SK-N-SH (cell line): ENCODE results near the gene FAM83F. TPM values are rescaled to one million over a fixed set of nuclear protein-coding genes. Genes with fewer than 3 reads are reported as not detected.
"Not testable (repeated sequence)": the region's sequence is repeated elsewhere in the genome, so short reads cannot be mapped to it uniquely, and the experiment has no call there.

Experiments used
- CTCF ChIA-PET: fragments of 300-600, 350-600 bp; formaldehyde crosslinking; extraction: SDS; loops from one replicate; lab custom pipeline; 2021; lab: Yijun Ruan, JAX
- POLR2A ChIA-PET: fragments of 350-600 bp; sonication (Branson Sonifier 250); formaldehyde crosslinking; extraction: SDS; loops from one replicate; lab custom pipeline; 2020; ENCODE audit warnings: antibody characterized with exemption, inconsistent platforms; lab: Yijun Ruan, JAX
- DNase-seq: peaks from one replicate; pipeline ENCODE4 v3.0.0; 2012
- H2AFZ ChIP-seq: fragments of 200-600 bp; sonication (generic); 2 replicates; pipeline ENCODE4 v1.8.1; 2016; ENCODE audit warnings: antibody characterized with exemption, mild to moderate bottlenecking, low read depth
- H3F3A ChIP-seq: fragments of 200-600 bp; sonication (generic); replicated peaks from 2 replicates; pipeline ENCODE3; 2016; ENCODE audit warnings: antibody characterized with exemption, mild to moderate bottlenecking; ENCODE audit not compliant: insufficient read depth
- H3K27ac ChIP-seq, 2 experiments: fragments of 200-500 bp in 1 of 2; fragments of 200-600 bp in 1 of 2; sonication (Bioruptor generic) in 1 of 2; sonication (generic), shearing (Covaris generic) in 1 of 2; 2 replicates each; pipeline versions ENCODE4 v1.5.1 to v1.6.1; 2014 to 2016; ENCODE audit warnings: low read depth in 2 of 2, inconsistent platforms in 1 of 2, low read length in 1 of 2, mild to moderate bottlenecking in 1 of 2, mixed read lengths in 1 of 2
- H3K27me3 ChIP-seq: fragments of 200-600 bp; sonication (generic), shearing (Covaris generic); 2 replicates; pipeline ENCODE4 v1.6.1; 2016; ENCODE audit warnings: mixed run types; ENCODE audit not compliant: insufficient read depth
- H3K36me3 ChIP-seq, 2 experiments: fragments of 200-500 bp in 1 of 2; fragments of 200-600 bp in 1 of 2; sonication (Bioruptor generic) in 1 of 2; sonication (generic) in 1 of 2; replicated peaks in 1 of 2; 2 replicates each; pipeline versions ENCODE3 to v1.5.1; 2014 to 2016; ENCODE audit warnings: low read length in 1 of 2, mild to moderate bottlenecking in 1 of 2; ENCODE audit not compliant: insufficient read depth in 2 of 2, control insufficient read depth in 1 of 2
- H3K4me1 ChIP-seq, 2 experiments: fragments of 200-500 bp in 1 of 2; fragments of 200-600 bp in 1 of 2; sonication (Bioruptor generic) in 1 of 2; sonication (generic), shearing (Covaris generic) in 1 of 2; 2 replicates each; pipeline versions ENCODE4 v1.5.1 to v1.6.1; 2014 to 2016; ENCODE audit warnings: low read depth in 1 of 2, low read length in 1 of 2, mixed run types in 1 of 2; ENCODE audit not compliant: insufficient read depth in 2 of 2, control insufficient read depth in 1 of 2
- H3K4me2 ChIP-seq: fragments of 200-600 bp; sonication (generic), shearing (Covaris generic); 2 replicates; pipeline ENCODE4 v1.6.1; 2017; ENCODE audit warnings: mixed run types
- H3K4me3 ChIP-seq, 2 experiments: fragments of 200-500 bp in 1 of 2; fragments of 200-600 bp in 1 of 2; sonication (Bioruptor generic) in 1 of 2; sonication (generic), shearing (Covaris generic) in 1 of 2; 2 replicates each; pipeline versions ENCODE4 v1.5.1 to v1.8.1; 2014 to 2016; ENCODE audit warnings: low read depth in 2 of 2, inconsistent platforms in 1 of 2, low read length in 1 of 2, mild to moderate bottlenecking in 1 of 2, mixed read lengths in 1 of 2, moderate library complexity in 1 of 2
- H3K79me2 ChIP-seq: fragments of 200-600 bp; sonication (generic); 2 replicates; pipeline ENCODE4 v1.8.1; 2017; ENCODE audit warnings: mild to moderate bottlenecking; ENCODE audit not compliant: insufficient read depth
- H3K9ac ChIP-seq: fragments of 200-600 bp; sonication (generic); 2 replicates; pipeline ENCODE4 v1.6.1; 2017; ENCODE audit warnings: mixed run types
- H3K9me2 ChIP-seq: fragments of 200-600 bp; sonication (generic); 2 replicates; pipeline ENCODE4 v1.6.1; 2017; ENCODE audit warnings: mixed run types
- H3K9me3 ChIP-seq: fragments of 200-600 bp; sonication (generic); 2 replicates; pipeline ENCODE4 v1.6.1; 2017; ENCODE audit warnings: mixed run types, mild to moderate bottlenecking, moderate library complexity
- H4K20me1 ChIP-seq: fragments of 200-600 bp; sonication (generic); 2 replicates; pipeline ENCODE4 v1.6.1; 2017; ENCODE audit warnings: mild to moderate bottlenecking, mixed run types; ENCODE audit not compliant: insufficient read depth
- FOSL2 ChIP-seq: IDR thresholded peaks from 2 replicates; pipeline ENCODE4 v1.4.0; 2012; ENCODE audit warnings: low read depth, mild to moderate bottlenecking, moderate library complexity, borderline replicate concordance
- PBX3 ChIP-seq: IDR thresholded peaks from 2 replicates; pipeline ENCODE4; 2012
- TEAD4 ChIP-seq: IDR thresholded peaks from 2 replicates; pipeline ENCODE4 v1.4.0; 2012; ENCODE audit warnings: mild to moderate bottlenecking, borderline replicate concordance; ENCODE audit not compliant: insufficient read depth
- USF2 ChIP-seq: fragments of 150-350 bp; IDR thresholded peaks from 2 replicates; pipeline ENCODE4 v1.6.1; 2017; ENCODE audit warnings: antibody characterized with exemption, low read length, low read depth, borderline replicate concordance
- WGBS: methylation state at CpG from one replicate; pipeline ENCODE4 v1.1.6; 2017; ENCODE audit warnings: low lambda C conversion rate; 5-methylcytosine and 5-hydroxymethylcytosine counted together
- polyA plus RNA-seq, 3 experiments: library from polyadenylated mRNA; depleted of rRNA; stranded (reverse); fragments of >200 nt; gene quantifications; 2 replicates each; pipeline ENCODE4 v1.2.3, GENCODE V29; 2012
- TF ChIP-seq, protein P1 (sequence below): fragments of 150-350 bp; IDR thresholded peaks from 2 replicates; pipeline ENCODE4 v1.6.1; 2016; ENCODE audit warnings: mild to moderate bottlenecking, low read depth, low read length
- TF ChIP-seq, protein P2 (sequence below): IDR thresholded peaks from 2 replicates; pipeline ENCODE4 v1.4.0; 2012; ENCODE audit warnings: low read depth, borderline replicate concordance

FAM83F gene
- polyA plus RNA-seq, 1 of the 3 experiments (the other 2 are of a cell fraction): not detected

GRCh38 chr22:39991159-39991860 lies 3.4 kb upstream of the FAM83F start:
- Histone ChIP-seq H3K79me2 (no peaks in the 10 kb centered on the region), H3K4me1 (peaks cover 0 to 2% of the 10 kb centered on the region in 2 experiments; a peak in 1 of 4 replicates), H4K20me1 (no peaks in the 10 kb centered on the region), H3K27ac (no peak overlapping the region), H3K4me2 (no peak overlapping the region), H3F3A (no peaks in the 10 kb centered on the region), H3K9ac (no peak overlapping the region), H3K27me3 (no peaks in the 10 kb centered on the region)
- 70% methylated on average over 9 of the region's 9 CpGs for WGBS
- no peak for DNase-seq
- no peak for TF ChIP-seq FOSL2
- TF ChIP-seq, protein P1, sequence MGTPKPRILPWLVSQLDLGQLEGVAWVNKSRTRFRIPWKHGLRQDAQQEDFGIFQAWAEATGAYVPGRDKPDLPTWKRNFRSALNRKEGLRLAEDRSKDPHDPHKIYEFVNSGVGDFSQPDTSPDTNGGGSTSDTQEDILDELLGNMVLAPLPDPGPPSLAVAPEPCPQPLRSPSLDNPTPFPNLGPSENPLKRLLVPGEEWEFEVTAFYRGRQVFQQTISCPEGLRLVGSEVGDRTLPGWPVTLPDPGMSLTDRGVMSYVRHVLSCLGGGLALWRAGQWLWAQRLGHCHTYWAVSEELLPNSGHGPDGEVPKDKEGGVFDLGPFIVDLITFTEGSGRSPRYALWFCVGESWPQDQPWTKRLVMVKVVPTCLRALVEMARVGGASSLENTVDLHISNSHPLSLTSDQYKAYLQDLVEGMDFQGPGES: no peak
- no peak for TF ChIP-seq USF2
- TF ChIP-seq, all 33 proteins: peak for 0
- Histone ChIP-seq H2AFZ (no peak overlapping the region), H3K4me3 (no peak overlapping the region), H3K9me3 (no peaks in the 10 kb centered on the region), H3K9me2 (no peaks in the 10 kb centered on the region), H3K36me3 (no peaks in the 10 kb centered on the region)
- ChIA-PET POLR2A (no interaction called here), CTCF (interaction anchor here (1.3 kb wide), 1 partner anchor 456 kb away, joined by 3 read pairs; no protein-coding TSS in a partner anchor)

DNA sequence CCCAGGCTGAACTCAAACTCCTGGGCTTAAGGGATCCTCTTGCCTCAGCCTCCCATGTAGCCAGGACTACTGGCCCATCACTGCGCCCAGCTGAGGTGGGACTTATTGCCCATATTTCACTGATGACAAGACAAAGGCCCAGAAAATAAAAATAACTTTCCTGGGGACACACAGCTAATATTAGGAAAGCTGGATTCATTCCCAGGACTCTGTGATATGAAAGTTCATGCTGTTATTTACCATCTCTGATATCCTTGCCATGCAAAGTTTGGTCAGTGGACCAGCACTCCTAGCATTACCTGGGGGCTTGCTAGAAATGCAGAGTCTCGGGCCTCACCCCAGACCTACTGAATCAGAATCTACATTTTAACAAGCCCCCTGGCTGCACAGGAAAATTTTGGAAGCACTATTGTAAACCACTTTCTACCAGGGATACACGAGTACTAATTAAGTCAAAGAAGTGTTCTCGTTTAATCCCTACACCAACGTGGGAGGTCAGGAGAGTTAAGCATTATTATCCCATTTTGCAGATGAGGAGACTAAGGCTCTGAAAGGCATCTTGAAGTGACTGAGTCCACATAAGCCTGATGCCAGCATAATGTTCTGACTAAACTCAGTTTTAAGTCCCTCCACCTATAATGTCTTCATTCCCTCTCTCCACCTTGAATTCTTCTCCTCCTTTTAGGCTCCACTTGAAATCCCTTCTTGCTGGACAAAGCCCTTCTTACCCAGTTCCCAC lies 2.5 kb upstream of the FAM83F start:
- H3K4me3 ChIP-seq: no peak overlapping the region
- no peaks in the 10 kb centered on the region for H3K9me3 ChIP-seq
- H3K27ac ChIP-seq: no peak overlapping the region
- ChIA-PET POLR2A (no interaction called here), CTCF (no interaction called here)
- no peaks in the 10 kb centered on the region for H3K36me3 ChIP-seq
- WGBS: 64% methylated on average over 4 of the region's 5 CpGs
- no peaks in the 10 kb centered on the region for H3K9me2 ChIP-seq
- no peaks in the 10 kb centered on the region for H3K27me3 ChIP-seq
- no peaks in the 10 kb centered on the region for H4K20me1 ChIP-seq
- no peak overlapping the region for H3K4me2 ChIP-seq
- TF ChIP-seq TEAD4 (no peak), PBX3 (no peak), FOSL2 (no peak)
- TF ChIP-seq, protein P2, sequence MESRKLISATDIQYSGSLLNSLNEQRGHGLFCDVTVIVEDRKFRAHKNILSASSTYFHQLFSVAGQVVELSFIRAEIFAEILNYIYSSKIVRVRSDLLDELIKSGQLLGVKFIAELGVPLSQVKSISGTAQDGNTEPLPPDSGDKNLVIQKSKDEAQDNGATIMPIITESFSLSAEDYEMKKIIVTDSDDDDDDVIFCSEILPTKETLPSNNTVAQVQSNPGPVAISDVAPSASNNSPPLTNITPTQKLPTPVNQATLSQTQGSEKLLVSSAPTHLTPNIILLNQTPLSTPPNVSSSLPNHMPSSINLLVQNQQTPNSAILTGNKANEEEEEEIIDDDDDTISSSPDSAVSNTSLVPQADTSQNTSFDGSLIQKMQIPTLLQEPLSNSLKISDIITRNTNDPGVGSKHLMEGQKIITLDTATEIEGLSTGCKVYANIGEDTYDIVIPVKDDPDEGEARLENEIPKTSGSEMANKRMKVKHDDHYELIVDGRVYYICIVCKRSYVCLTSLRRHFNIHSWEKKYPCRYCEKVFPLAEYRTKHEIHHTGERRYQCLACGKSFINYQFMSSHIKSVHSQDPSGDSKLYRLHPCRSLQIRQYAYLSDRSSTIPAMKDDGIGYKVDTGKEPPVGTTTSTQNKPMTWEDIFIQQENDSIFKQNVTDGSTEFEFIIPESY: no peak
- peaks cover 0 to 2% of the 10 kb centered on the region in 2 experiments; a peak in 1 of 4 replicates for H3K4me1 ChIP-seq
- H2AFZ ChIP-seq: no peak overlapping the region
- H3F3A ChIP-seq: no peaks in the 10 kb centered on the region
- H3K79me2 ChIP-seq: no peaks in the 10 kb centered on the region
- no peak overlapping the region for H3K9ac ChIP-seq
- DNase-seq: no peak

DNA sequence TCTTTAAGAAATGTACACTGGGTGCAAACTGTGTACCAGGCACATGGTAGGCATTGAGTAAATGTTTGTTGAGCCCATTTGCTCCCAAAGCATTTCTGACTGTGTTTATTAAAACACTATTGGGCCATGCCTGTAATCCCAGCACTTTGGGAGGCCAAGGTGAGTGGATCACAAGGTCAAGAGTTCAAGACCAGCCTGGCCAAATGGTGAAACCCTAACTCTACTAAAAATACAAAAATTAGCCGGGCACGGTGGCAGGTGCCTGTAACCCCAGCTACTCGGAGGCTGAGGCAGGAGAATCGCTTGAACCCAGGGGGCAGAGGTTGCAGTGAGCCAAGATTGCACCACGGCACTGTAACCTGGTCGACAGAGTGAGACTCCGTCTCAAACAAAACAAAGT lies 1.9 kb upstream of the FAM83F start:
- POLR2A ChIA-PET: interaction anchor here (0.6 kb wide), 1 partner anchor 85 kb away, joined by 3 read pairs; no protein-coding TSS in a partner anchor
- H3K79me2 ChIP-seq, H3K9ac ChIP-seq, H3K4me1 ChIP-seq, H3K9me2 ChIP-seq, H3K27ac ChIP-seq, CTCF ChIA-PET, H3F3A ChIP-seq, H2AFZ ChIP-seq, H3K27me3 ChIP-seq, H3K4me2 ChIP-seq, H3K4me3 ChIP-seq, H3K36me3 ChIP-seq, H3K9me3 ChIP-seq, H4K20me1 ChIP-seq, DNase-seq: not testable (repeated sequence)
- WGBS: 88% methylated on average over 7 of the region's 7 CpGs
